Right renal pelvis (tissue), 4 donors: ENCODE data around the gene CMIP. TPM values are rescaled to one million over a fixed set of nuclear protein-coding genes. Genes with fewer than 3 reads are reported as not detected.

Source experiments
- DNase-seq, 4 donors: peaks; one replicate each; pipeline ENCODE4 v3.0.0-alpha.2; 2013; ENCODE audit warnings: low read depth in 4 of 4, low spot score in 3 of 4, missing footprints in 1 of 4
- polyA plus RNA-seq, 4 donors: library from polyadenylated mRNA; unstranded; fragments of 120-200 nt; gene quantifications; one replicate each; pipeline ENCODE4 v1.2.1, GENCODE V29; 2013; ENCODE audit not compliant: insufficient read length in 4 of 4

Gene CMIP
- polyA plus RNA-seq, 4 donors = 40.6 to 46.2 (median 44.5) TPM

DNA sequence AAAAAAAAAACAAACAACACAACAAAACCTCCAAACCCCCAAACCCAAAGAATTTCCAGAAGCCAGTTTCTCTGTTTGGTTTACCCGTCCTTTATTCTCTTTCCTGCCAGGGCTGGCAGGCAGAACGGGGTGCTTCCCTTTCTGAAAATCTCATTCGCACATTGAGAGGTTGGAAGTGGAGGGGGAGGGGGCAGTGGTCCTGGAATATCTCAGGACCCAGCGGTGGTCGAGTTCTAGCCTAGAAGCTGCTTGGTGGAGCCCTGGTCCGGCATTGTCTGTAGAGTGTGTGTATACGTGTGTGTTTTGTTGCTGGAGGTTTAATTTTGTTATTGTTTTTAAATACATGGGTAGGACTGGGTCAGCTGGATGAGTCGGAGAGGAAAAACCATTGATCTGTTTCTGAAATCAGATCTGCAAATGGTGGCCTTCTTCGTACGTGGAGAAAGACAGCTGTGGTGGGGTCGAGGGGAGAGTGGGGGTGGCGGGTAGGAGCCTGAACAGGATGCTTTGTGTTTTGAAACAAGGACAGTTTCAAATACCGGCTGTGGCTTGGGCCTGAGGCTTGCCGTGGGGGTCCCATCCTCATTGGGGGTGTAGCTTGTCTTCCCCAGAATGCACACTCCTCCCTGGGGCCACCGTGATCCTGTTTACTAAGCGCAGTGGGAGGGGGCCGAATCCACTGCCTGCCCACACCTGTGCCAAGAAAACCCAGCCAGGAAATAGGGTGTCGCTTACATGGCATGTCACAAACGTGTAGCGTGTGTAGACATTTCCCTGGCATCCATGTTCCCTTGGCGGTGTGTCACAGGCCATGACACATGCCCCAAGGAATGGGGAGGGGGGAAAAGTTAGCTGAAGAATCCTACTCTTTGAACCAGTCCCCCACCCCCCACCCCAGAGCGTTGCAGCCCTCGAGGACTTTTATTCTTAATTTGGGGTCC, 1.6 kb downstream of the CMIP start:
- DNase-seq = no peak

DNA sequence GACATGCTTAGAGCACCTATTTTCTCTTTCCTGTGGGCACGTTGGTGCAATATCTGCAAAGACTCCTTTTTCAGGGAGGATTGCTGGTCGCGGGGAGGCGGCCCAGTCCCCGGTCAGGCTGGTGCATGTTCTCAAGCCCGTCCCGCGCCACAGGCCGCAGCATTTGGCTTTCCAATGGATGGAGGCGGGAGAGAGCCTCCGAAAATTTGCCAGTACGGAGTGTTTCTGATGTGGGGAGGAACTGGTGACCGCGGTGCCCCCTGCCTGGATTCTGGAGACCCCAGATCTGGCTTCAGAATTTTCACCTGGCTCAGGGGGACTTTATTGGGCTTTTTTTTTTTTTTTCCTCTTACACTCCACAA, 2.3 kb downstream of the CMIP start:
- no peak for DNase-seq

DNA sequence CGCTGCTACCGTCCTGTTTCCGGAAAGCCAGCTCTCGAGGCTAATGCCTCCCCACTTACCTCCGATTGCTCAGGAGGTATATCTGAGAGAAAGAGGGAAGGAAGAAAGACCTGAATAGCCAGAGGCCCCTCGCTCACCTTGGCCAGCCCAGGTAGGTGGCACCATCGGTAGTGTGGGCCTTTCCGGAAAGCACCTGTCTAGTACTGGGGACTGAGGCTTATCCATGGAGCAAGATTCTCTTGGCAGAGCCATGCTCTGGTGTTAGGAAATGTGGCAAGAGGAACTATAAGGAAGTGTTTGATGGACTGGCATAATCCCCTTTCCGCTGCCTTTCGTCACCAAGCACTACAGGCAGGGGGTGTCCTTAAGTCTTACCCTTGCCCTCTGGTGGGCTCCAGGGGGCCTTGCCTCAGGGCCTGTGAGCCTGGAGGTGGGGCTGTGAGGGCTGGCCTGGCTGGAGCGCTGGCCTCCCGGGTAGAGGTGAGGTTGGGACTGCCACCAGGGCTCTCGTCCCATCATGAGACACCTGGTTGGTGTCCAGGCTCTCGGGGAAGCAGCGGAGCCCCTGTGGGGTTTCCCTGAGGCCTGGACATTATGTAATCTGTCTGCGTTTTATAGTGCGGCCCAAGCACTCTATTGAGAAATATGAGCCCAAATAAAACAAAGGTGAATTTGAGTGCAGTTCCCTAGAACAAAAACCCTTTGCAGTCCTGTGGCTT, 2.9 kb downstream of the CMIP start:
- no peak for DNase-seq

DNA sequence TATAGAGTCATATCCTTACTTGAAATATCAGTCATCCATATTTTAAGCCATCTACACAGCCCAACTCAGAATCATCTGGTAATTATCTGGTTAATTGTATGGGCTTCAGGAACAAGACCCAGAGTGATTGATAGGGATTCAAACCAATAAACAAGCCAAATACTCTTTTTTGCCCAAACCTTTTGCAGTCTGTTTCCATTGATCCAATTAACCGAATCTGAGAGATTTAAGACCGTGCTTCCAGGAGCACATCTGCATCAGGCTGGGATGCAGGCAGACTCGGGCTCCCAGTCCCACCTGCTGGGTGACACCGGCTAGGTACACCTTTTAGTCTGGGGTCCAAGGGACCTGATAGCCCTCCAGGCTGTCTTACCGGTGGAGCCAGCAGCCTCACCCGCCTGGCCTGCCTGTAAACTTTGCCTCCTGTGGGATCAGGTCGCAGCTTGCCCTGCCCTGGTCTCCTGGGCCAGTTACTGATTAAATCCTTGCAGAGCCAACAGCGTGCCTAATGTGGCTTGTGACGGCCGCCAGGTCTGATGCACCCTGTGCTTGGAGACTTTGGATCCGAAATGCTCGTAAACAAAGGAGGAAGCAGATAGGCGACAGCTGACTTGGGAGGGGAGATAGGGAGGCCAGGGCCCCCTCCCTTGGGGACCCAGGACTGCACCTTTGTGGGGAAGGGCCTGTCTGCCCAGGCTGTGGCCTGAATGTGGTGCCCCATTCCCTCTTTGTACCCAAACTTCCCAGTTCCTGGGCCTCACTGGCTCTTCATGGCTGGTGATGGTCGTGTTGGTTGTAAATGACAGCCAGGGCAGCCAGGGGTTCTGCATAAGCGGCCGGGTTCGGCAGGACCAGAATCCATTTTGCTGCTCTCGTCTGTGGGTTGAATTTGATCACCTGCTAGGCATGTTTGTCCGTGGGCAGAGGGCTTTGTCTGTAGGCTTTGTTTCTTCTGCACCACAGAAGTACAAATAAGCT, 3.8 kb downstream of the CMIP start:
- DNase-seq = no peak

DNA sequence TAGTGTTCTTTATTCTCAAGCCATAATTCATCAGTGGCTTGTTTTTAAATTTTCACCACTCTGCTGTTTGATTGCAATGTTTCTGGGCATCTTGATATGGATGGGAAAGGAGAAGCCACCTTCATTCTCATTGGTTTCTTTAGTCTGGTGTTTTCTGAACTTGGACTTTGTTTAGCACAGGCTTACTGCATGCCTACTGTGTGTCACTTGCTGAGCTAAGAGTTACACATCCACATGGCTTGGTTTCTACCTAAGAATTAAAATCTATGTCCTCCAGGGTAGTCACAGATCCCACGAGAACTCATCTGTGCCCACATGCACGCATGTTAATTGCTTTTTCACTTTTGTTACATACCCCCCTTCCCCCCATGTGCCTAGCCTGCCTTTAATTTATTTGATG, 4.6 kb downstream of the CMIP start:
- no peak for DNase-seq

DNA sequence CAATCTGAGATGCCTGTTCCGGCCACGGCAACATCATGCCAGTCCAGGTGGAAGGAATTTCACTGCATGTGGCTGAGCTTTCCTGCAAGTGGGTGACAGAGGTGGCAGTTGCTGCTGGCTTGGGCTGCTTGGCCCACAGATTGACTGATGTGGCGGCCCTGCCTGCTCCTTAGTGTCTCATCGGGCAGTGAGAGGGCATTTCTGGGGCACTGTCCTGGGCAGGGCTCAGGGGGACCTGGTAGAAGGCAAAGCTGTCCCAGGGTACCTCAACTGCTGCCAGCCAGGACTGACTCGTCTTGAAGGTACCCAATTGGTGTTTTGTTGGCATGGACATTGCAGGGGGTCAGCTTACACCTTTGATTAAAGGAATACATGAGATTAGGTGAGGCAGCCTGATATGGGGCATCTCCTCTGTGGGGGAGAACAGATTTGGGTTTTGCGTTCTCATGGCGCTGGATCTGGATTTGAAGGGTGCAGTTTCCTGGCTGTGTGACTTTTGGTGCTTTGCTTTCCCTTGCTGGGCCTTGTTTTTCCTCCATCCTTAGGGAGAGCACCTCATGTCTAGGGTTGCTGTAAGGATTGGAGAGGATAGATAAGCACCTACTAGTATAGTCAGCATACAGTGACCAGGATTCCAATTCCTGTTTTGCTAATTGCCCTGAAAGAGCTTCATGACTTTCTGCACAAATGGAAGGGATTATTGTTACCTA, 5.4 kb downstream of the CMIP start:
- no peak for DNase-seq

DNA sequence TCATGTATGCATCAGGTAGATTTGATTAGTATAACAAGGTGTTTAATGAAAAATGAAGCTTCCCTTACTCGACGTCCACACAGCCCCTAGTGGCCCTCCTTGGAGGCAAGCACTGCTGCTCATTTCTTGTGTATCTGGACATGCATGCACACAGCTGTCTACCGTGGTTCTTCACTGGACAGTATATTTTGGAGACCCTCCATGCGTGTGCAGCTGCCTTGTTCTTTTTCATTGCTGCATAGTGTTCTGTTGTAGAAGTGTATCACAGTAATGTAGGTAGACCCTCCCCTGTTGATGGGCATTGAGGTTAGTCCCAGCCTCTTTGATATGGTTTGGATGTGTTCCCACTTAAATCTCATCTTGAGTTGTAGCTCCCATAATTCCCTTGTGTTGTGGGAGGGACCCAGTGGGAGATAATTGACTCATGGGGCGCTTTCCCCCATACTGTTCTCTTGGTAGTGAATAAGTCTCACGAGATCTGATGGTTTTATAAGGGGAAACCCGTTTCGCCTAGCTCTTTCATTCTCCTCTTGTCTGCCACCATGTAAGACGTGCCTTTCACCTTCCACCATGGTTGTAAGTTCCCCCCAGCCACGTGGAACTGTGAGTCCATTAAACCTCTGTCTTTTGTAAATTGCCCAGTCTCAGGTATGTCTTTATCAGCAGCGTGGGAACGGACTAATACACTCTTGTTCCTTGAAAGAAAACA, 6.3 kb downstream of the CMIP start:
- DNase-seq = no peak

DNA sequence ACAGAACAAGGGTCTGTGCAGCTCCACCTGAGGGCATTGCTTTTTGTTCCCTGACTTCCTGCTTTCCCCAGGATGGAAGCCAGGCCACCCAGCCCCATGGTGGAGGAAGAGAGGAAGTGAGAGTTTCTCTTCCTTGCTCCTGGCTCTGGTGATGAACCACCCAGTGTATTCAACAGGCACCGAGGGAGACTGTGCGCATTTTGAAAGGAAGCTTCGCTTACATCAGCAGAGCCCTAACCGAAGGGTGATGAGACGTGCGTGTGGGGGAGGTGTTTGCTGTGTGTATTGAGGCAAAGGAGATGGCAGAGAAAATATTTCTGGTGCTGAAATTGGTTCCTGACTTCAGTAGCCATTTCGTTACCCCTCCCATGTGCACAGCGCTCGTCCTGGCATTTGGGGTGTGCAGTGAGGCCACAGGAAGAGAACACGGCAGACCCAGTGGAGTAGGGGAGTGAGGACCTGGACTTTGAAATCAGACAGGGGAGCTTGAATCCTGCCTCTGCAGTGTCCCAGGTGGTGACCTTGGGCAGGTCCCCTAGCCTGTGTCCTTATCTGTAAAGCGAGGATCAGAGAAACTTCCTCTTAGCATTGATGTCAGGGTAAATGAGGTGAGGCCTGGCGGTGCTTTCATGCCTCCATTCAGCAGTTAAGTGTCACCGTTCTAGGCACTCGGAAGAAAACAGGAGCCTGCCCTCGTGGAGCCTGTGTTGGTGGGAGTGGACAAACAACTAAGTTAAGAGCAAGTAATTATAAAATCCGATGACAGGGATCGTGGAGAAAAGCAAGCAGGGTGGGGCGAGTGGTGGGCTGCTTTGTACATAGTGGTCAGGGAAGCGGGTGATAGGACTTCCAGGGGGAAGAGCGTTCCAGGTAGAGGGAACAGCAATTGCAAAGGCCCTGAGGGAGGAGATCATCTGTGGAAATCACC, 7.4 kb downstream of the CMIP start:
- DNase-seq = no peak

DNA sequence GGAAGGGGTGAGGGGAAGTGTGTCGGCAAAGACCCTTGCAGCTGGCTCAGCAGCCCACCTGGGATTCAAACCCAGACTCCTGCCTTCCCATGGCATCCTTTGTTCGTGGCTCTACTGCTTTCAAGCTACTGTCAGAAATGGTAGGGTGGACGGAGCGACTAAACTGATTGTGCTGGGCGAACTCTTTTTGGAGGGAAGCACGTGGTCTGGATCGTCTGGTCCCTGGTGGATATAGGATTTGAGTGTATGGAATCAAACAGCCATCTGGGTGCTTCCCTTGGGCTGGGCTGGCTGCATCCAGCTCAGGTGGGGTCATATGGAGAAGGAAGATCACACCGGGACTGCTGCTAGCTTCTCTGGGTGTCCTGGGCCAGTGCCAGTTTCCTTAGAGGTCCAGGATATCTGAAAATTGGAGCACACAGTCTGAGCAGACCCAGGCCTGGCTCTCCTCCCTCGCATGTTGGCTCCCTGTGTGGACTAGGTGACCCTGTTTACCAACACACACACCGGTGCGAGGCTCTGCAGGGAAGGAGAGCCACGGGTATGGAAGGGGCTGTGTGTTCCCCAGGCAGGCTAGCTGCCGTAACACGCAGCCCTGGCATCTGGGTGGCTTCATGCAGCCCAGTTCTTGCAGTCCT, 8.6 kb downstream of the CMIP start:
- no peak for DNase-seq

DNA sequence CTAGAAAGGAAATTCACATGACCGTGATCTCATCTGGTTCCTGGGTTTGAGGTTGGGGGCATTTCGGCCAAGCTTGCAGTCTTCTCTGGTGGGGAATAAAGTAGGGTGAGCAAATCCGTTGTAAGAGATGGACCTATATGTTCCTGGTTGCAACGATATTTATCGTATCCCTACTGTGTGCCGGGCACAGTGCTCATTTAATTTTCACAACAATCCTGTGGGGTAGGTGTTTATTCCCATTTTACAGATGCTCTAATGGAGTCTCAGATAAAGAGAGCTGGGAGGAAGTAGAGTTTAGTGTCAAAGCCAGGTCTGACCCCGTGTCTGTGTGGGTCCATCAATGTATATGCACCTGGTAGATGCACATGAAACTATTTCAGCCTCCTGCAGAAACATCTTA, 9.4 kb downstream of the CMIP start:
- DNase-seq = no peak

DNA sequence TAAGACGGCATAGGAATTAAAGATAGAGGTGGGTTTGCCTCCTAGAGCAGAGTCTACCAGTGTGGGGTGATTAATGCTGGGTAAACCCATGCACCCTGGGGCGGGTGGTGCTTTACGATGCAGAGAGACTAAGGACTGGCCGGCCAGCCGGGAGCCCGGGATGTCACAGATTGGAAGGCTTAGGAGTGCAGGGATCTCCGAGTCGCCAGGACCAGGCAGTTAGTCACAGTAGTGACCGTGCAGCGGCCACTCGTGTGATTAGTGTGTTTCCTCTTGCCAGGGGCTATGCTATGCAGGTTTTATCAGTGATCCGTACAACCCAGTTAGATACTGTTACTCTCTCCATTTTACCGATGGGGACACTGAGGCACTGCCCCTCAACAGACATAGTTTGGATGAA, 10.4 kb downstream of the CMIP start:
- DNase-seq = no peak

DNA sequence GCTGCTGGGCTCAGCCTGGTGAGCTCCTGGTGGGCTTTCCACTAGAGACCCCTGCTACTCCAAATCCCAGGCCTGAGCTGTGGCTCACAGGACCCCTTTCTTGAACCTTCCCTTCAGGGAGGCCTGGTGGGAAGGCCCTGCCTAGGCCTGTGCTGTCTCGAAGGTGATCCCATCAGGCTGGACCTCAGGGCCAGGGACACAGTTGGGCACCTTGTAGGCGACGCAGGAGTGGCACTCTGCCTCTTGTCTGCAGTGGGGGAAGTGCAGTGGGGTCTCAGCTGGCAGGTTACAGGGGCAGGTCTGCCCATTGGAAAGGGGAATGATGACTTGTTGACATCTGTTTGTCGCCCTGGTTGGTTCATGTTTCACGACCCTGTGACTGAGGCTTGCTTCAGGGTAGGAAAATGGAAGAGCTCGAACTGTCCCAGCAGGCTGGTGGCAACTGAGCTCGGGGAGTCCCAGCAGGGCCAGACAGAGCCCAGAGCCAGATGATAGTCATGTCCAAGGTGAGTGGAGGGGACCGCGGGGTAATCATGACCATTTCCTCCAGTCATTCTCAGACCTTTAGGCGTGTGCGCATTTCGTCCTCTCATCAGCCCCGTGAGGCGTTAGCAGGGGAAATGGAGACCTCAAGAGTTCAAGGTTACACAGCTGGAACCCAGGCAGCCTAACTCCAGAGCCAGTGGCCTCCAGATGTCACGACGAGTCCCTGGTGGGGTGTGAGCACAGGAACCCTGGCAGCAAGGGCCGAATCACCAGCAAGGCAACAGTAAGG, 11.3 kb downstream of the CMIP start:
- DNase-seq = no peak

DNA sequence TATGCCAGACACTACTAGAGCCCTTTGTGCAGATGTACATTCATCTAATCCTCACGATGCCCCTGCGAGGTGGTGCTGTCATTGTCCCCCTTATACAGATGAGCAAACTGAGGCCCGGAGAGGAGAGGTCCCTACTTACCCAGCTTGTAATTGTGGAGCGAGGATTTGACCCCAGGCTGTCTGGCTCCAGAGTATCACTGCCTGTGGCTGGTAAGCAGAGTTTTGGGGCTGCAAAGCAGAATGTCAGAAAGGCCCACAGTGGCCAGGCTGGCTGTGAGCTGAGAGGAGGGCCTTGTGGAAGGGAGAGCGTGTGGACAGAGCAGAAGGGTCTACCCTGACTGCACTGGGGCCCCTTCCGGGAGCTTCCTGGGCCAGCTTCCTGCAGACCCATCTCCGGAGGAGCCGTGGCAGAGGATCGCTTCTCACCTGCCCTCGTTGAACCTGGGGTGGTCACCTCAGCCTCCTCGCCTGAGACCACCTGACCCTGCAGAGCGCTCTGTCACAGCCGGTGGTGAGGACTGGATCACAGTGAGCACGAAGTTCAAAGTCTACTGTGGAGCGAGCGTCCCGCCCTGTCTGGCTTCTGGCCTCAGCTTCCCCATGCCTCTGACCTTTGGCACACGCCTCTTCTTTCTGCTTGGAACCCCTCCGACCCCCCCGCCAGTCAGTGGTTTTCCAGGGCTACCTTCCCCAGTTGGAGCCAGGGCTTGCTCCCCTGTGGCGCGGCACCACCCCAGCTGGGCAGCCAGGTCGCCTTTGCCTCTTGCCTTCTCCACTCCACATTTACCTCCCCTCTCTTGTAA, 12.1 kb downstream of the CMIP start:
- DNase-seq = no peak

DNA sequence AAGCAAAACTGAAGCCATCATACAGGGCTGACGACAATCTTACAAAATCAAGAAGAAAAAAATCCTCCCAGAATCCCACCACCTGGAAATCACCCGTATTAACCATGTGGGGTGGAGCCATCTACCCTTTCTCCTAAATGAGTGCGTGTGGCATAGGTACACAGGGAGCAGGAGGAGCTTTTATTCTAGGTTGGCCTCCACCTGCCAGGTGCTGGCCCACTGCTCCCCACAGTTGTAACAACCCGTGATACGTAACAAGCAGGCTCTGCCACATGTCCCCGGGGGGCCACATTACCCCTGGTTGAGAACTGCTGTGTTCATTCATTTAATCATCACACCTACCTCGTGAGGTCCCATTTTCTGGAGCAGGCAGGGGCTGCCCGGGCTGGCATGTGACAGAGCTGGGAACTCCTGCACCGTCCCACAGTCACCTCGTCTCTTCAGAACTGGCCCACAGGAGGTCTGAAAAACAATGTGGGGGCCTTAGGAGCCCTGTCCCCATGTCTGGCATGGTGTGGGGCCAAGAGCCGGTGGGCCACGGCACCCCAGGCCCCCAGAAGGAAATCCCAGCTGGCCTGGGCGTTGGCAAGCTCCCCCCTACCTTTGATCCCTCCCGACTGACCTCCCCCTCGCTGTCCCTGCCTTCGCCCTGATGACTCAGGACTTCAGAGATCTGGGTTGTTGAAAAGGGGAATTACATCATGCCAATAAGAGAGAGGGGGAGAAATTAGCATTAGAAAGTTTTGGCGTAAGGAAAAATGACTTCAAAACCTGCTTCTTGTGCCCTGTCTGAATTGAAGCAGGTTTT, 12.9 kb downstream of the CMIP start:
- DNase-seq = no peak

DNA sequence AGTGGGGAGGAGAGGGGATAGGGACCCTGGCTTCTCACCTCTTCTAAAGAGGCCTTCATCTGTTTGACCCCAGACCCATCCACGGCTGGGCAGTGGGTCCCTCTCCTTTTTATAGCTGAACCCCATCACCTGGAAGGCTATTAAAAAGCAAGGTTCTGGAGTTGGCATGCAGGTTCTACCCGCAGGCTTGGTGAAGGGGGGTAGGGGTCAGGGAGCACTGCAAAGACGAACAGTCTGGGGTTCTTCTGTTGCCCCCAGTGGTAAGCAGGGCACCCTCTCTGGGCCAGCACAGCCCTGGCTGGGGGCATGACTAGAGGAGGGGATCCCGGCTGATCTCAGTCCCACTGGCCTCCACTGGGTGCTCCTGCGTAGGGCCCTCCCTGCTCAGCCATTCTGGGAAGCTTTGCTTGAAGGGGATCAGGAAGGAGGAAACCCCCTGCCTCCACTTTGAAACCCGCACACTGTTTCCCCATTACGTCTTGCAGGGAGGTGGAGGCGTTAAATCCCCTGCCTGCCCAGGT, 13.6 kb downstream of the CMIP start:
- no peak for DNase-seq
